DND-41 (cell line): ENCODE data around the gene NANS.

Experiments used
- ATAC-seq: fragments of 200-7000 bp; cut with Tn5 transposase; 3 replicates; pipeline ENCODE4 v1.9.1; 2021; ENCODE audit warnings: low read depth; ENCODE audit not compliant: insufficient read depth
- DNase-seq: peaks from one replicate; pipeline ENCODE4 v3.0.0-alpha.2; 2020
- H2AFZ ChIP-seq: 2 replicates; pipeline ENCODE4 v1.6.0; 2012; ENCODE audit warnings: low read depth, low read length
- H3K27ac ChIP-seq: 2 replicates; pipeline ENCODE4 v1.5.1; 2012; ENCODE audit warnings: low read length, inconsistent platforms
- H3K27me3 ChIP-seq: fragments of 200-600 bp; sonication (generic); 2 replicates; pipeline ENCODE4 v1.6.0; 2012; ENCODE audit warnings: low read length, mild to moderate bottlenecking, inconsistent platforms; ENCODE audit not compliant: insufficient read depth, poor library complexity
- H3K36me3 ChIP-seq: 2 replicates; pipeline ENCODE4 v1.5.1; 2012; ENCODE audit warnings: low read length, inconsistent platforms; ENCODE audit not compliant: insufficient read depth
- H3K4me1 ChIP-seq: 2 replicates; pipeline ENCODE4 v1.5.1; 2012; ENCODE audit warnings: mild to moderate bottlenecking, low read length; ENCODE audit not compliant: insufficient read depth
- H3K4me2 ChIP-seq: 2 replicates; pipeline ENCODE4 v1.6.0; 2012; ENCODE audit warnings: mild to moderate bottlenecking, moderate library complexity, low read length, inconsistent platforms; ENCODE audit not compliant: insufficient read depth
- H3K4me3 ChIP-seq, 2 experiments: fragments of 200-600 bp in 1 of 2; shearing (Covaris generic) in 1 of 2; 2 replicates each; pipeline ENCODE4 v1.5.1; 2012 to 2016; ENCODE audit warnings: inconsistent platforms in 2 of 2, low read length in 2 of 2, mild to moderate bottlenecking in 2 of 2, low read depth in 1 of 2, moderate library complexity in 1 of 2
- H3K79me2 ChIP-seq: 2 replicates; pipeline ENCODE4 v1.6.0; 2012; ENCODE audit warnings: low read length, inconsistent platforms; ENCODE audit not compliant: insufficient read depth
- H3K9ac ChIP-seq: 2 replicates; pipeline ENCODE4 v1.6.0; 2012; ENCODE audit warnings: low read depth, mild to moderate bottlenecking, inconsistent platforms, low read length, moderate library complexity
- H3K9me3 ChIP-seq: 2 replicates; pipeline ENCODE4 v1.5.1; 2012; ENCODE audit warnings: low read length, moderate library complexity, mild to moderate bottlenecking, inconsistent platforms; ENCODE audit not compliant: insufficient read depth, severe bottlenecking
- H4K20me1 ChIP-seq: 2 replicates; pipeline ENCODE4 v1.6.0; 2012; ENCODE audit warnings: low read length; ENCODE audit not compliant: insufficient read depth
- EZH2 ChIP-seq: IDR thresholded peaks from 3 replicates; pipeline ENCODE4 v1.6.1; 2012; ENCODE audit warnings: borderline replicate concordance, low read depth, mild to moderate bottlenecking, moderate library complexity, low read length, inconsistent platforms; ENCODE audit not compliant: severe bottlenecking
- TF ChIP-seq, protein P1 (sequence below): IDR thresholded peaks from 2 replicates; pipeline ENCODE4 v1.5.1; 2012; ENCODE audit warnings: borderline replicate concordance, low read length, moderate library complexity, mild to moderate bottlenecking; ENCODE audit not compliant: poor library complexity, severe bottlenecking; ENCODE audit errors: extremely low read depth

NANS gene

DNA sequence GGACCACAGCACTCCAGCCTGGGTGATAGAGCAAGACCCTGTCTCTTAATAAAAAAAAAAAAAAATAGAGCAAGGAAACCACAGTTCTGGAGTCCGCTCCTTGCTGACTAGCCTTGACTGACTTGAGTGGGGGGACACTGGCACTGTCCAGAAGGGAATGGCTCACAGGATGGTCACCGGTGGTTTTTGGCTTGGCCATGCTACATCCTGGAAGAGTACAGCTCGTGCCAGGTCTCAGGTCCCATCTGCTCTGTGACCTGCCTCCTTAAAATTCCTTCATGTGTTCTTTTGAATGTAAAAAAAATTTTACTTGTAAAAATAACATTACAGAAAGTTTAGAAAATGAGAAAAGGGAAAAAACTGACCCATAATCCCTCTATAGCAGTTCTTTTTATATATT lies 5.6 kb downstream of the NANS start:
- Histone ChIP-seq H3K9ac (no peak overlapping the region), H3K4me1 (peaks cover 17% of the 10 kb centered on the region), H3K79me2 (peaks cover 15% of the 10 kb centered on the region), H4K20me1 (no peaks in the 10 kb centered on the region; the same call in 1 of the 2 replicates), H3K4me3 (no peak overlapping the region), H3K9me3 (no peaks in the 10 kb centered on the region), H3K27me3 (no peaks in the 10 kb centered on the region), H3K4me2 (no peak overlapping the region), H3K36me3 (peaks cover 28% of the 10 kb centered on the region), H3K27ac (no peak overlapping the region), H2AFZ (no peak overlapping the region)
- no peak for DNase-seq
- ATAC-seq: no peak
- TF ChIP-seq, protein P1, sequence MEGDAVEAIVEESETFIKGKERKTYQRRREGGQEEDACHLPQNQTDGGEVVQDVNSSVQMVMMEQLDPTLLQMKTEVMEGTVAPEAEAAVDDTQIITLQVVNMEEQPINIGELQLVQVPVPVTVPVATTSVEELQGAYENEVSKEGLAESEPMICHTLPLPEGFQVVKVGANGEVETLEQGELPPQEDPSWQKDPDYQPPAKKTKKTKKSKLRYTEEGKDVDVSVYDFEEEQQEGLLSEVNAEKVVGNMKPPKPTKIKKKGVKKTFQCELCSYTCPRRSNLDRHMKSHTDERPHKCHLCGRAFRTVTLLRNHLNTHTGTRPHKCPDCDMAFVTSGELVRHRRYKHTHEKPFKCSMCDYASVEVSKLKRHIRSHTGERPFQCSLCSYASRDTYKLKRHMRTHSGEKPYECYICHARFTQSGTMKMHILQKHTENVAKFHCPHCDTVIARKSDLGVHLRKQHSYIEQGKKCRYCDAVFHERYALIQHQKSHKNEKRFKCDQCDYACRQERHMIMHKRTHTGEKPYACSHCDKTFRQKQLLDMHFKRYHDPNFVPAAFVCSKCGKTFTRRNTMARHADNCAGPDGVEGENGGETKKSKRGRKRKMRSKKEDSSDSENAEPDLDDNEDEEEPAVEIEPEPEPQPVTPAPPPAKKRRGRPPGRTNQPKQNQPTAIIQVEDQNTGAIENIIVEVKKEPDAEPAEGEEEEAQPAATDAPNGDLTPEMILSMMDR: no peak
- TF ChIP-seq EZH2: no peak

DNA sequence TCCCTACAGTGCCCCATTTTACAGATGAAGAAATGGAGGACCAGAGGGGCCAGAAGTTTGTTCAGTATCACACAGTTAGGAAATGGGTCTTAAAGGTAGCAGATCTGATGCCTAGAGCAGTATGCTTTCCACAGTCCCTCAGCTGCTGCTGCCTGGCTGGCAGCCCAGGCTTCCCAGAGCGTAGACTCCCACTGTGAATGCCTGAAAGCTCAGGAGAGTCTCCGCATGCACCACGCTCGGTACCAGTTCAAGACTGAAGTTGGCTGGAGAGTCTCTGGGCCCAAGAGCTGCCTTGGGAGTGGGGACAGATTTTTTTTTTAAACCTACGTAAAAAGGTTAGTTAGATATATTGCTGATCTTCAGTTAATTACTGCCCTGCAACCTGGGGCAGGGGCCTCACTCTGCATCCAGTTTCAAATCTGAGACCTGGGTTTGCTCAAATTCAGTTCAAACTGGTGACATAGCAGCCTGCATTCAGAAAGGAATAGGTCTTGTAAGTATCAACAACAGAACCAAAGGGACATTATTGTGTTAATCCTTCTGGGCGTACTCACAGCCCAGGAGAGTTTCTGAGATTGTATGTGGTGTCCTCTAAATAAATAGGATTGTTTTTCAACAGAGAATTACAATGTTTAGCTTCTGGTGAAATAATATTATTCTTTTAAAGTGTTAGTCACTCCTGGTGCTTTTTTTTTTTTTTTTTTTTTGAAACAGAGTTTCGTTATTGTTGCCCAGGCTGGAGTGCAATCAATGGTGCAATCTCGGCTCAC lies 8.3 kb downstream of the NANS start:
- ATAC-seq: no peak
- H3K4me1 ChIP-seq: no peaks in the 10 kb centered on the region
- no peak overlapping the region for H3K4me3 ChIP-seq
- peaks cover 32% of the 10 kb centered on the region for H3K36me3 ChIP-seq
- no peaks in the 10 kb centered on the region for H3K27me3 ChIP-seq
- H4K20me1 ChIP-seq: no peaks in the 10 kb centered on the region
- peaks cover 4% of the 10 kb centered on the region; the same call in 1 of the 2 replicates for H3K79me2 ChIP-seq
- no peaks in the 10 kb centered on the region for H3K9me3 ChIP-seq
- no peak overlapping the region for H3K9ac ChIP-seq
- H3K27ac ChIP-seq: no peak overlapping the region
- no peak for DNase-seq
- no peak overlapping the region for H2AFZ ChIP-seq
- TF ChIP-seq, protein P1: no peak
- no peak for TF ChIP-seq EZH2
- no peak overlapping the region for H3K4me2 ChIP-seq

DNA sequence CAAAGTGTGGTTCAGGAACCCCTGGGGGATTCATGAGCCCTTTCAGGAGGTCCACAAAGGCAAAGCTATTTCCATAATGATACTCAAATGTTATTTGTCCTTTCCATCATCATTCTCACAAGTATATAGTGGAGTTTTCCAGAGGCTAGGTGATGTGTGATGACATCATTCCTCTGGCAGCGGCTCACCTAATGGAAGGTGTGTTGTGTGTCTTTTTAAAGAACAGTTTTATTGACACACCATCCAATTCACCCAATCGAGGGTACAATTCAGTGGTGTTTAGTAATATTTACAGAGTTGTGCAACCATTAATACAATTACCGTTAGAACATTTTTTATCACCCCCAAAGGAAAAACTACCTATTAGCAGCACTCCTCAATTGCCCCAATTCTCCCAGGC lies 9.7 kb downstream of the NANS start:
- no peak for TF ChIP-seq EZH2
- no peak for ATAC-seq
- H3K36me3 ChIP-seq: peaks cover 27% of the 10 kb centered on the region; the same call in 1 of the 2 replicates

DNA sequence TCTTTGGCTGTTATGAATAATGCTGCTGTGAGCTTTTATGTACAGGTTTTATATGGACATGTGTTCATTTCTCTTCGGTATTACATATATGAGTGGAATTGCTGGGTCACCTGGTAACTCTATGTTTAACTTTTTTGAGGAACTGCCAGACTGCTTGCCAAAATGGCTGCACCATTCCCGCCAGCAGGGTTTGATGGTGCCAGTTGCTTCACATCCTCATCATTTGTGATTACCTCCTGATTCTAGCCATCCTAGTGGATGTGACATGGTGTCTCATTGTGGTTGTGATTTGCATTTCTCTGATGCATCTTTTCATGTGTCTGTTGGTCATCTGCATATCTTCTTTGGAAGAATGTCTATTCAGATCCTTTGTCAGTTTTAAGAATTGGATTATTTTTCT lies 10.7 kb downstream of the NANS start:
- Histone ChIP-seq H3K27me3 (no peaks in the 10 kb centered on the region), H3K9me3 (no peaks in the 10 kb centered on the region), H4K20me1 (no peaks in the 10 kb centered on the region), H3K79me2 (peaks cover 4% of the 10 kb centered on the region; the same call in 1 of the 2 replicates), H3K4me1 (no peaks in the 10 kb centered on the region), H3K27ac (no peak overlapping the region), H3K4me3 (no peak overlapping the region), H3K4me2 (no peak overlapping the region), H3K36me3 (peaks cover 26% of the 10 kb centered on the region; the same call in 1 of the 2 replicates), H3K9ac (no peak overlapping the region), H2AFZ (no peak overlapping the region)
- DNase-seq (no peak), ATAC-seq (no peak)
- TF ChIP-seq EZH2: no peak
- TF ChIP-seq, protein P1: no peak

More for the DNA sequence above, 9.7 kb downstream of the NANS start:
- no peak overlapping the region for H3K4me3 ChIP-seq
- H3K4me1 ChIP-seq: no peaks in the 10 kb centered on the region
- no peak for DNase-seq
- H3K27me3 ChIP-seq: no peaks in the 10 kb centered on the region
- peaks cover 4% of the 10 kb centered on the region; the same call in 1 of the 2 replicates for H3K79me2 ChIP-seq
- no peaks in the 10 kb centered on the region for H3K9me3 ChIP-seq
- H2AFZ ChIP-seq: no peak overlapping the region
- no peak overlapping the region for H3K27ac ChIP-seq
- H3K4me2 ChIP-seq: no peak overlapping the region
- H3K9ac ChIP-seq: no peak overlapping the region
- H4K20me1 ChIP-seq: no peaks in the 10 kb centered on the region
